Esophagus mucosa (tissue), 1 donor: Measurements from ENCODE around the gene FADS3. TPM values are rescaled to one million over a fixed set of nuclear protein-coding genes. Genes with fewer than 3 reads are reported as not detected.

Source experiments
- ATAC-seq: fragments of 200-7000 bp; cut with Tn5 transposase; one replicate; pipeline ENCODE4 v1.9.1; 2020
- total RNA-seq: library from RNA; stranded (reverse); gene quantifications from one replicate; pipeline ENCODE4 v1.2.4, GENCODE V29; 2023
- donor health status: DM: yes; HTN: yes; CAD: no.

Gene FADS3, protein sequence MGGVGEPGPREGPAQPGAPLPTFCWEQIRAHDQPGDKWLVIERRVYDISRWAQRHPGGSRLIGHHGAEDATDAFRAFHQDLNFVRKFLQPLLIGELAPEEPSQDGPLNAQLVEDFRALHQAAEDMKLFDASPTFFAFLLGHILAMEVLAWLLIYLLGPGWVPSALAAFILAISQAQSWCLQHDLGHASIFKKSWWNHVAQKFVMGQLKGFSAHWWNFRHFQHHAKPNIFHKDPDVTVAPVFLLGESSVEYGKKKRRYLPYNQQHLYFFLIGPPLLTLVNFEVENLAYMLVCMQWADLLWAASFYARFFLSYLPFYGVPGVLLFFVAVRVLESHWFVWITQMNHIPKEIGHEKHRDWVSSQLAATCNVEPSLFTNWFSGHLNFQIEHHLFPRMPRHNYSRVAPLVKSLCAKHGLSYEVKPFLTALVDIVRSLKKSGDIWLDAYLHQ
- total RNA-seq, result 3.0 TPM

DNA sequence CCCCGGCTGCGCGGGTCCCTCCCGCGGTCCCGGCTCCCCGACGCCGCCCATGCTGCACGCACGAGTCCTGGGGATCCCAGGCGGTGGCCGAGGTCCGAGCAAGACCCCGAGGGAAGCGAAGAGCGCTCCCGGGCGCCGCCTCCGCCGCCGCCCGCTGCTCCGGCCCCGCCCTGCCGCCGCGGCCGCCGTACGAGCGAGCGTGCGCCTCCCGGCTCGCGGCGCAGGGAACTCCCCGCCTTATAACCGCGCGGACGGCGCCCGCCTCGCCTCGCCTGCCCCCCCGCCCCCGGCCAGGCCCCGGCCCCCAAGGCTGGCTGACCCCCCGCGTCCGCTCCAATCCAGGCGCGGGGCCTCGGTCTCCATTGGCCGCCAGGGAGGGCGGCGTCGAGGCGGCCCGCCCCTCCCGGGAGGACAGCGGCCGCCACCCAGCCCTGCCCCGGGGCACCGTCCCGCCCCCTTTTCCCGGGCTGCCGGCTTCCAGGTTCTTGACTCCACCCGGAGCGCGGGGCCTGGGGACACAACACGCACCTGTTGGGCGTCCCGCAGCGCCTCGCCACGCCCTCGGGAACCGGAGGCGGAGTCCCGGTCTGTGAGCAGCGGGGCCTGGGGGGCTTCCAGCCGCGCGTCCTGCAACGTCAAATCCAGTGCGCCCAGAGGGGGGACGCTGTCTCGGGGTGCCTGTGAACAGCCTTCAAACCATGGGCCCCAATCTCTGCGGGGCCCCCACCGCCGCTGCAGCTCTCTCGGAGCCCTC, at the start of gene FADS3:
FADS3 (minus strand) TSS at position 215 of the 754 bp plus-strand sequence; CDS start at position 51, 164 bp downstream.
- peak; percentile 79 for ATAC-seq

DNA sequence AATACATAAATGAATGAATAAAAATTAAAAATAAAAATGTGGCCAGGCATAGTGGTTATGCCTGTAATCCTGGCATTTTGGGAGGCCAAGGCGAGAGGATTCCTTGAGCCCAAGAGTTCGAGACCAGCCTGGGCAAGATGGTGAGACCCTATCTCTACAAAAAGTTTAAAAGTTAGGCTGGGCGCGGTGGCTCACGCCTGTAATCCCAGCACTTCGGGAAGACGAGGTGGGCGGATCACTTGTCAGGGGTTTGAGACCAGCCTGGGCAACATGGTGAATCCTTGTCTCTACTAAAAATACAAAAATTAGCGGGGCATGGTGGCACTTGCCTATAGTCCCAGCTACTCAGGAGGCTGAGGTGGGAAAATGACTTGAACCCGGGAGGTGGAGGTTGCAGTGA, 49.1 kb upstream of the FADS3 start:
- no peak for ATAC-seq

DNA sequence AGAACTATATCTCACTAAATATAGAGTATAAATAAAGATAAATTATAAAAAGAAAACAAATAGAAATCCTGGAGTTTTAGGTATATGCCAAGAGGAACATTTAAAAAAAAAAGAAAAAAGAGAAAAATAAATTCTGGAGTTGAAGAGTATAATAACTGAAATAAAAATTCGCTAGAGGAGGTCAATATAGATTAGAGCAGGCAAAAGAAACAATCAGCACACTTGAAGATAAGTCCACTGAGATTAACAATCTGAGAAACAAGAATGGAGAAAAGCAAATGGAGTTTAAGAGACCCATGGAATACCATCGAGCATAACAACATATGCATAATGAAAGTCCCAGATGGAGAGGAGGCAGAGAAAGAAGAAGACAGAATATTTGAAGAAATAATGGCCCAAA, 44.5 kb upstream of the FADS3 start:
- no peak for ATAC-seq

DNA sequence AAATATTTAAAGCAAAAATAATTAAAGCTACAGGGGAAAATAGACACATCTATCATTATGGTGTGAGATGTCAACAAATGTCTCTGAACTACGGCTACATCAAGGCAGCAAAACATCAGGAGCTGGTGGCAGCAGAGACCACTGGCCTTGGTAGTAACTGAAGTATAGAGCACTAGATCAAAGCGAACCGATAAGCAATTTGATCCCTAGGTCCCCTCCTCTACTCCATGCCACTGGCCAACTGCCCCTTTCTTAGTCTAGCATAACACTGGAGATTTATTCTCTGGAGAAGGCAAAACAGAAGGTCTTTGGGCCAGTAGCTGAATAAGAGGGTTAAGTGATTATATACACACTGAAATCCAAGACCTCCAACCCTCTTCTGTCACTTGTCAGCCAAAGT, 39.6 kb upstream of the FADS3 start:
- no peak for ATAC-seq

DNA sequence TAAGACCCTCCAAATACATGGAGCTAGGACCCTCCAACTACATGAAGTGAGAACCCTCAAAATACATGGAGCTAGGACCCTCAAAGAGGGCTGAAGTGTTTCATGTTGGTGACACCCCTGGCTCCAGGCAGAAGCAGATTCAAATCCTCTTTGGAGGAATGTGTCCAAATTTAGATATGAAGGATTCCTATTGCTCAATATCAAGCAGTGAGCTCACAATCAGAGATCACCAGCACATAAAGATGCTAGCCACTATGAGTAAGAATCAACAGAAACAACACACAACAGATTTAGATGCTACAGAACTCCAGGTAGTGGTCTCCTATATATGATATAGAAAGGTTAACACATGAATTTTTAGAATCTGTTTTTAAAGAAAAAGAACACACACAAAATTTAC, 37.3 kb upstream of the FADS3 start:
- ATAC-seq, result no peak

DNA sequence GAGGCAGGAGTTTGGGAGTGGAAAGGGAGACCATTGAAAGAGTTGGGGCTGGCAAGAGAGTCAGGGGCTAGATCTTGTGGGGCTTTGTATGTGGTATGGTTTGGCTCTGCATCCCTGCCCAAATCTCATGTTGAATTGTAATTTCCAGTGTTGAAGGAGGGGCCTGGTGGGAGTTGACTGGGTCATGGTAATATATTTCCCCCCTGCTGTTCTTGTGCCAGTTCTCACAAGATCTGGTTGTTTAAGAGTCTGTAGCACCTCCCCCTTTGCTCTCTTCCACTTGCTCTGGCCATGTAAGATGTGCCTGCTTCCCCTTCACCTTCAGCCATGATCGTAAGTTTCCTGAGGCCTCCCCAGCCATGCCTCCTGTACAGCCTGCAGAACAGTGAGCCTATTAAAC, 36.2 kb upstream of the FADS3 start:
- ATAC-seq, result no peak

DNA sequence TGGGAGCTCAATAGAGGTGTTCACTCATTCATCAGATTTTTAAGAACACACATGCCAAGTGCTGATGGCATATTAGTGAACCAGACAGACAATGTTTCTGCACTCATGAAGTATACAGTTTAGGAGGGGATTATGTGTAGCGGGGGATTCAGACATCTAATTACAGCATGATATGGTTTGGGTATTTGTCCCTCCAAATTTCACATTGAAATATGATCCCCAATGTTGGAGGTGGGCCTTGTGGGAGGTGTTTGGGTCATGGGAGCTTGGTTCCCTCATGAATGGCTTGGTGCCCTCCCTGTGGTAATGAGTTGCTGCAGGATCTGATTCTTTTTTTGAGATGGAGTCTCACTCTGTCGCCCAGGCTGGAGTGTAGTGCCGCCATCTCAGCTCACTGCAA, 34.9 kb upstream of the FADS3 start:
- no peak for ATAC-seq

DNA sequence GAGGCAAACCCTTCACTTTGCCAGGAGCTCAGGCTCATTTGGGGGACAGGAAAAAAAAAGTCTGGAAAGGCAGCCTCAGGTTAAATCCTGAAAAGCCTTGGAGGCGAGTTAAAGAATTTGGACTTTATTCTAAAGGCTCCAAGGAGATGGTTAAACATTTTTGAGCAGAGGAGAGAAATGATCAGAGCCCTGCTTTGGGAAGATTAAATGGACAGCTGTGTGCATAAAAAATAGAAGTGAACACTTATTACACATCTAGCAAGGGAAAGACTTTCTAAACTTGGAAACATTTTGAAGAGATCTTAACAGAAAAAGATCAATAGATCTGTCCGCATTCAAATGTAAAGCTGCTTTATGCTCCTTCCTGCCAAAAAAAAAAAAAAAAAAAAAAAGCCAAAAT, 34.4 kb upstream of the FADS3 start:
- ATAC-seq, result no peak

DNA sequence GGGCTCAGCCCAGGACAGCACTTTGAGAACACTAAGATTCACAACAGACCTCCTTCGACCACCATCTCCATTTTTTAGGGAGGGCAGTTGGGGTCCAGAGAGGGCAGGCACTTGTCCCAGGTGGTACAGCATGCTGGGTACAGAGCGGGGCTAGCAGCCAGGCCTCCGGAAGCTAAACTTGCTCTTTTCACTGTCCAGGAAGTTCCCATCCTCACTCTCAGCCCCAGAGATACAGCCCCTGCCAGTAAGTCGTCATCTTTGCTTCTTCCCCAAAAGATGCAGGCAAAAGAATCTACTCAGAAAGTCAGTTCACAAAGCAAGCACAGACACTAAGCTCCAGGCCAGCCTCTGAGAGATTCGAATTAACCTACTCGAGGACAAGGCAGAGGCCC, 32.7 kb upstream of the FADS3 start:
- ATAC-seq, result no peak

DNA sequence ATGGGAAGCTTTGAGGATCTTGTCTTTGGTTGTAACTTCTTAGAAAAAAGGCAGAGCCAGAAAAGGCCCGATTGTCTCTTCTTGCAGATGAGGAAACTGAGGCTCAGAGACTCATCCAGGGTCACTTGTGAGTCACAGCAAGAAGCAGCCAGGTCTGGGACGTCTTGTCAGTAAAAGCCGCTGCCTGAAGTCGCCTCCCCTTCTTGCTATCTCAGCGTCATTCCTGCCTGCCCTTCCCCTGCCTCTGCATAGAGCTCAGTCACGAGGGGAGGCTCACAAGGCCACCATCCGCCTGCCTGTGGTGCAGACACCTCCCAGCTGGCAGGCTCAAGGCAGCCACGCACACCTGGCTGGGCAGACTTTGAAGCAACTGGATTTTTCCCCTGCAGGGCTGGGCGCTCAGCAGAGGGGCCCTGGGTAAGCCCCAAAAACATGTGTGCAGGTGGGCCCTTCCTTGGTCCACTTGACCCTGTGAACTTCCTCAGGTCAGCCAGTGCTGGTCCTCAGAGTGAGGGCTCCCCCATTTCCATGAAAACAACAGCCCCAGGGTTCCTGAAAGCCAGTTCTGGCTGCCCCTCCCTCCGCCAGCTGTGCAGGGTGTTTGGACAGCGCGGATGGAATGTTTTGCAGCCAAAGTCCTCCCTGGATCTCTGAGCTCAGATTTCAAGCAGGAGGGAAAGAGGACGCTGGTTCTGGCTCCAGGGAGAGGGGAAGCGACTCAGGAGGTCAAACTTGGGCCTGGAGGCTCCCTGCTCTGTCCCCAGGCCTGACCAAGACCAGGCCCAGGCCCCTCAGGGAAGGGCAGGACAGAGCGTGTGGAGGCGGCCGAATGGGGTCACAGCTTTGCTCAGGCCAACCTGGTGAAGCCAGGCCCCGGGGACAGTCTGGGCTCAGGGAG, 32.1 kb upstream of the FADS3 start:
- peak; percentile 57 for ATAC-seq

DNA sequence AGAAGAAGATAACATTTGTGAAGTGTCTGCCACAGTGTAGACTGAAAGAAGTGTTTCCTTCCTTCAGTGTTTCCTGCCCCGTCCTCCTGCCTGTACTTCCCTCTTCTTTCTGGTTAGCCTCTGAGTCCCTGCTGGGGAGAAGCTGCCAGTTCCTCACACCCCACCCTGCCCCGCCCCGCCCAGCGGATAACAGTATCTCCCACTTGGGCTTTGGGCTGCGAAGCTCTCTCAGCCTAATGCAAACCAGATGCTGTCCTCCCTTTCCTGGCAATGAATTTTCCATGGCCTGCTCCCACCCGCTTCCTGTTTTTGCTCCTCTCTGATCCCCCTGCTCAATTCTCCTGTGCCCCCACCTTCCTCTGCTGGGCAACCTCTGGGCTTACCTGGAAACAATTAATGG, 31.2 kb upstream of the FADS3 start:
- ATAC-seq, result no peak

DNA sequence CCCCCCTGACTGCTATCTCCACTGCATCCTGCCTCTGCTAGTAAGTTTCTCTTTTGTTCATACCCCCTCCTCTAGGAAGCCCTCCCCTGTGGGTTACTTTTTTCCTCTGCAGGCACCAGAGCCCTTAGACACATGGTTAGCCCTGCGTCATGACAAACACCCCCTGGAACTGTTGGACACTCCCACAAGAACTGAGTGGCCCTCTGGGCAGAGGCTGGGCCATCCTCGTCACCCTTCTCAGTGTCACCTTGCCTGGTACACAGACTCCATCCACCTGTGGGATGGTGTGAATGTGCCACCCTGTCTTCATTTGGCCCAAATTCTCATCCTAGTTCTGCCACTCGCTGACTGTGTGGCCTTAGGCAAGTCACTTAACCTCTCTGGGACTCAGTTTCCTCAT, 30.1 kb upstream of the FADS3 start:
- ATAC-seq, result no peak

DNA sequence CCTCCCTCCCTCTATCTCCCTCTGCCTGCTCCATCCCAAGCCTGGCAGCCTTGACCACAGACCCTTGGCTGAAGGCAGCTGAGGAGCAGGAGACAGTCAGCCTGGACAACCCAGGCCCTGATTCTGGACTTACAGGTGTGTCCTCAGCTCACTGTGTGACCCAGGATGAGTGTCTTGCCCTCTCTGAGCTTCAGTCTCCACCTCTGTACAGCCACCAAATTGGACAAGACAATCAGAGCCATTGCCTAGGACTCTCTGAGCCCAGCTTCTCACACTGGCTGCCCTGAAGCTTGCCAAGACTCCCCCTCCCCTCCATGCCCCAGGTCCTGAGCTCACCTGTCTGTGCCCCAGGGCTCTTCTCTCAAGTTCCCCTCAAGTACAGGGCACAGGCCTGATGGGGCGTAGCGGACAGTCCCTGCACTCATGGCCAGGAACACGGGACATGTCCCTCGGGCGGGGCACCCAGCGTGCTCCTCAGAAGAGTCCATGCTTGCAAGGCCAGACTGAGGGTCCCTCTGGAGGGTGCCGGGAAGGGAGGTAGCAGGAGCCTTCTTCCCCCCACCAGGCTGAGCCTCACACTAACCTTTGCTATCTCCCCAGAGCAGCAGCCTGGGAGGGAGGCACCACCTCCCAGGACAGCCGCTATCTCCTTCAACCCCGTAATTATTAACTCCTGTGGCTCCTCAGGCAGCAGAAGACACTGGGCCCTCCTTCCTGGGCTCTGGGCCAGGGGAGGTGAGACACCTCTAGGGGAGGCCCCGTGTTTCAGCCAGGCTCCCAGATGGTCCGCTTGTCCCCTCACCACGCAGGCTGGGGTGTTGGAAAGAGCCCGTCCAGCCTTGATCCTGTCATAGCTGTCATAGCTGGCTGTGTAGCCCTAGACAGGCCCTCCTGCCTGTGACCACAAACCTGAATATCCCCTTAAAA, 28.6 kb upstream of the FADS3 start:
- no peak for ATAC-seq

DNA sequence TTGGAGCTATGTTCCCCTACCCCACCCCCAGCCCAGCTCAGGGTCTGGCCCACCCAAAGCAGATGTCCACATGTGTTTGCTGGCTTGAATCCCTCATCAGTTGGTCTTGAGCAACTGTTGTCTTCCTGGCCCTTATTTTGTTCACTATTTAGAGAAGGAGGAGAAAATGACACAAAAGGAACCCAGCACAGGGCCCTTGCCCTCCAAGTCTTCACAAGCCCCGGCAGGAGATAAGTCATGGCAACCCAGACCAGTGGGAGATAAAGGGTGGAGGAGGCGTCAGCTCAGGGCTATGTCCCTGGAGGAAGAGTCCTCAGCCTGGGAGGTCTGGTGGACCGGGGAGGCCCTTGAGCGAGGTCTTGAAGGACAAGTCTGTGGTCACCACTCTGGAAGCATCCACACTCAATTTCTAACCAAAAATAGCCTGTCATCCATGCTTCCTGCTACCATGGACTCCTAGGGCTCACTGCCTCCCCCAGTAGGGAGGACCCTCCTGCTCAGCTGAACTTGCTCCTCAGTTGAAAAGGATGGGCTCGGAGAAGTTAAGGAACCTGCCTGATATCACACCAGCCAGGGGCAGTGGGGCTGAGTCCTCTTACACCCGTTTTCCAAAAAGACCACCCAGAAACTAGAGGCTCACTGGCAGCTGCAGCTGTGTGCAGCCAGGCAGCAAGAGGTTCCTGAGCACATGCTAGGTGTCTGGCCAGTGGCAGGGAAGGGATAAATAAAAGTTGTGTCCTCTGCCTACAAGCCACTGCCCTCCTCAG, 27.8 kb upstream of the FADS3 start:
- no peak for ATAC-seq

DNA sequence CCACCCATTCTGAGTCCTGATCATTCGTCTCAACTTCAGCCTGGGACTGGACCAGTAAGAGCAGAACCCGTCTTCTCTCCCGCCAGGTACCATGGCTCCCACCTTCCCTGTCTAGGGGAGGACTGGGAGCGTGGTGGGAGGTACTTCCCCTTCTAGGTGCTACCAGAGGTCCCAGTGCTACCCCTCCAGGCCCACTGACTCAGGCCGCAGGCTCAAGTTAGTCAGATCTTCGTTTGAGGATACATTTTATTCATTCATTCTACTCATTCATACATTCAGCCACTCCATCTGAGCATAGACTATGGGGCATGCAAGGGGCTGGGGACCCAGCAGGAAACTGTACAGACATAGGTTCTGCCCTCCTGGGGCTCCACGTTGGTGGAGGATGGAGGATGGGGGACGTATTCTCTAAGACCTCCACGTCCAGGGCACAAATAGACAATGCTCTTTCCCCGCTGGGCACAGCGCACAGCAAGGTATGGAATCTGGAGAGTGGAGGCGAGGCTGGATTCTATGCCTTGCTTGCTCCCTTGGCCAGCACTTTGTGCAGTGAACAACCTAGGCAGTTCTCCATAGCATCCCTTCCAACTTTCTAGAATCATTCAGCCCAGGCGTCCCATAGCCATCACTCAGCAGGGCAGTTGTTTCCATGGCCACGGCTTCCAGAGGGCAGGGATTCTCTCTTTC, 27.0 kb upstream of the FADS3 start:
- ATAC-seq, result no peak

DNA sequence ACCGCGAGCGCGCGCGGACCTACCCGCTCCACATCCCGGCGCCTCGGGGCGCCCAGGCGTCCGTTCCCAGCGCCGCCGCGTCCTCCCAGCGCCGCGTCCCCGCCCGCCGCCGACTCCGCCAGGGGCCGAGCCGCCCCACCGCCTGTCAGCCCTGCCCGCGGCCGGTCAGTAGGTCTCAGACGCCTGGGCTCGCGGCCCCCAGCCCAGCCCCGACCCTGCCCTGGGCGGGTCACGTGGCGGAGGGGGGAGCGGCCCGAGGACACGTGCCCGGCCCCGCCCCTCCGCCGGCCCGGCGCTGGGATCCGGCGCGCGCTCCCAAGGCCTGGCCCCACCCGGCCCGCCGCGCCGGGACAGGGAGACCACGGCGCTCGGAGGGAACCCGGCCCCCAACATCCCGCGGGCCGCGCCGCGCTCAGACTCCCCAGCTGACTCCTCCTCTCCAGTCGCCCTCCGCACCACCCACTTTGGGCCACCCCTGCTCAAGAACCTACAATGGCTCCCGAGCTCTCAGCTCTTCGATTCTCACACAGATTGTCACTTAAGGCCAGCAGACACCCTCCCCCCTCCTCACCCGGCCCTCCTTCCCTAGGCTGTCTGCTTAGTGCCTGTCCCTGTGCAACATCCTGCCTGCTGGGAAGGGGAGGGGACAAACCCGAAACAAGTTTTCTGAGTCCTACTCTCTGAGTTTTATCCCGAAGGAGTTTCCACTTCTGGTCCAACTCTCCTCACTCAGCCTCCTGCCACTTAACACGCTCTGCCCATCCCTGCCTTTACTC, 26.2 kb upstream of the FADS3 start, which contains the start of gene RAB3IL1:
RAB3IL1 (minus strand) TSS at position 233 of the 776 bp plus-strand sequence; CDS start at position 34, 199 bp downstream.
- peak; percentile 55 for ATAC-seq

DNA sequence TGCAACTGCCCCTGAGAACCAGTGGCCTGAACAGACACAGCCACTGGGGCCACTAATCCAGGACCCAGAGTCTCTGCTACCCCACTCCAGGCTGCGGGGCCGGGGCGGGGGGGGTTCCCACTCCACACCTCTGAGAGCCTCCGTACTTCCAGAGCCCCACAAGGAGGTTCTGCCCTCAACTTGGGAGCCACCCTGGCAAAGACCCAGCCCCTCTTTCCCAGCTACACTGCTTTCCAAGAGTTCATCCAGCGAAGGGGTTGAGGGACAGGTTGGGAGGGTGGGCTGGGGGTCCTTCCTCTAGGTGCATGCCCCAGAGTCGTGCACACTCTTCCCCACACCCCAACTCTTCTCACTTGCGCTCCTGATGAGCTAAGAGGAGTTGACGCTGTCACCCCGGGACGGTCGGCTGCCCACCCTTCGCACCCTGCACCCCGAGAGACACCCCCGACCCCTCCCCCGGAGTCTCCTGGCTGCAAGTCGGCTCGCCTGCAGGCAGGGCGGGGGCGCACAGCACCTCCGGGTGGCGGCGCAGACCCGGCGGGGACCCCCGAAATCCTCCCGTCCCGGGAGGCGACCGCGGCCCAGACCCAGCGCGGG, 25.5 kb upstream of the FADS3 start:
- ATAC-seq, result no peak

DNA sequence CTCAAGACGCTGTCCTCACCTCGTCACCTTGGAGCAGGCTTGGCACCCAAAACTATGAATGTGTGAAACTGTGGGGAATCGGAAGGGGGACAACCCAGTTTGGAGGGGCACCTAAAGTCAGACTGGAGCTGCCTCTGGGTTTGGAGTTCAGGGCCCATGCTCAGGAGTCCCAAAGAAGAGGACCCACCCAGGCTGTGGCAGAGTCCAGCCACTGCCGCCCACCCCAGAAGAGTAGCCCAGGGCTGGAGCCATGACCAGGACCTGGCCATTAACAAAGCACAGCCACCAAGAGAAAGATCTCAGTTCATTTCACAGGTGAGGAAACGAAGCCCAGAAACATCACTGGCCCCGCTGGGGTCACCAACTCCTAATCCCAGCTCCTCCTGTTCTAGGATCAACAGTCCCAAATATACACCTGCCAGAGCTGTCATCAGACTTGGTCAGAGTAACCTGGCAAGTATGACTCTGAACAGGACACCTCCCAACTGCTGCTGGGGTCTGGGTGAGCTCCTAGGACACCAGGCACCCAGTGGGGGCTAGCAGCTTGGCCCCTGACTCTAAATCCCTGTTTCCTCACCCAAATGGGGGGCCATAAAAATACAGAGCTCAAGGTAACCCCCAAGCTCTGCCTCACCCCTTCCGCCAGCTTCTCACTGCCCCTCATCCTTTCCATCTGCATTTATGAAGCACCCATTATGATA, 23.3 kb upstream of the FADS3 start:
- ATAC-seq, result no peak
